ENCODE data around the gene PCDHGC5.

DNA sequence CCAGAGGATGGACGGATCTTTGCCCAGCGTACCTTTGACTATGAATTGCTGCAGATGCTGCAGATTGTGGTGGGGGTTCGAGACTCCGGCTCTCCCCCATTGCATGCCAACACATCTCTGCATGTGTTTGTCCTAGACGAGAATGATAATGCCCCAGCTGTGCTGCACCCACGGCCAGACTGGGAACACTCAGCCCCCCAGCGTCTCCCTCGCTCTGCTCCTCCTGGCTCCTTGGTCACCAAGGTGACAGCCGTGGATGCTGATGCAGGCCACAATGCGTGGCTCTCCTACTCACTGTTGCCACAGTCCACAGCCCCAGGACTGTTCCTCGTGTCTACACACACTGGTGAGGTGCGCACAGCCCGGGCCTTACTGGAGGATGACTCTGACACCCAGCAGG lies 1.9 kb downstream of the PCDHGC5 start:
- TF ChIP-seq, protein P1, sequence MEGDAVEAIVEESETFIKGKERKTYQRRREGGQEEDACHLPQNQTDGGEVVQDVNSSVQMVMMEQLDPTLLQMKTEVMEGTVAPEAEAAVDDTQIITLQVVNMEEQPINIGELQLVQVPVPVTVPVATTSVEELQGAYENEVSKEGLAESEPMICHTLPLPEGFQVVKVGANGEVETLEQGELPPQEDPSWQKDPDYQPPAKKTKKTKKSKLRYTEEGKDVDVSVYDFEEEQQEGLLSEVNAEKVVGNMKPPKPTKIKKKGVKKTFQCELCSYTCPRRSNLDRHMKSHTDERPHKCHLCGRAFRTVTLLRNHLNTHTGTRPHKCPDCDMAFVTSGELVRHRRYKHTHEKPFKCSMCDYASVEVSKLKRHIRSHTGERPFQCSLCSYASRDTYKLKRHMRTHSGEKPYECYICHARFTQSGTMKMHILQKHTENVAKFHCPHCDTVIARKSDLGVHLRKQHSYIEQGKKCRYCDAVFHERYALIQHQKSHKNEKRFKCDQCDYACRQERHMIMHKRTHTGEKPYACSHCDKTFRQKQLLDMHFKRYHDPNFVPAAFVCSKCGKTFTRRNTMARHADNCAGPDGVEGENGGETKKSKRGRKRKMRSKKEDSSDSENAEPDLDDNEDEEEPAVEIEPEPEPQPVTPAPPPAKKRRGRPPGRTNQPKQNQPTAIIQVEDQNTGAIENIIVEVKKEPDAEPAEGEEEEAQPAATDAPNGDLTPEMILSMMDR (IDR thresholded peaks at IDR 0.05; ENCODE audit: low read length), result no peak
- TF ChIP-seq EZH2 (IDR thresholded peaks at IDR 0.05; ENCODE audit: borderline replicate concordance, low read length), result no peak

All from OCI-LY1 (cell line).